ENCODE data around the gene B3GNT5.

The B3GNT5 gene

GRCh38 chr3:183291497-183292031 lies 38.5 kb downstream of the B3GNT5 start:
- TF ChIP-seq, protein P1, sequence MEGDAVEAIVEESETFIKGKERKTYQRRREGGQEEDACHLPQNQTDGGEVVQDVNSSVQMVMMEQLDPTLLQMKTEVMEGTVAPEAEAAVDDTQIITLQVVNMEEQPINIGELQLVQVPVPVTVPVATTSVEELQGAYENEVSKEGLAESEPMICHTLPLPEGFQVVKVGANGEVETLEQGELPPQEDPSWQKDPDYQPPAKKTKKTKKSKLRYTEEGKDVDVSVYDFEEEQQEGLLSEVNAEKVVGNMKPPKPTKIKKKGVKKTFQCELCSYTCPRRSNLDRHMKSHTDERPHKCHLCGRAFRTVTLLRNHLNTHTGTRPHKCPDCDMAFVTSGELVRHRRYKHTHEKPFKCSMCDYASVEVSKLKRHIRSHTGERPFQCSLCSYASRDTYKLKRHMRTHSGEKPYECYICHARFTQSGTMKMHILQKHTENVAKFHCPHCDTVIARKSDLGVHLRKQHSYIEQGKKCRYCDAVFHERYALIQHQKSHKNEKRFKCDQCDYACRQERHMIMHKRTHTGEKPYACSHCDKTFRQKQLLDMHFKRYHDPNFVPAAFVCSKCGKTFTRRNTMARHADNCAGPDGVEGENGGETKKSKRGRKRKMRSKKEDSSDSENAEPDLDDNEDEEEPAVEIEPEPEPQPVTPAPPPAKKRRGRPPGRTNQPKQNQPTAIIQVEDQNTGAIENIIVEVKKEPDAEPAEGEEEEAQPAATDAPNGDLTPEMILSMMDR (IDR thresholded peaks at IDR 0.05; ENCODE audit: extremely low read depth, insufficient read depth, missing control alignments), result no peak
- in situ Hi-C loops (cut with MboI; ENCODE audit: low pct_unique_long_range_greater_than_20kb, low sequenced_read_pairs, unreplicated experiment), result no loop called here
- DNase-seq (ENCODE audit: low spot score), result no peak

GRCh38 chr3:183293966-183294365 lies 40.9 kb downstream of the B3GNT5 start:
- TF ChIP-seq, protein P1 (IDR thresholded peaks at IDR 0.05; ENCODE audit: extremely low read depth, insufficient read depth, missing control alignments), result no peak
- no peak for DNase-seq (ENCODE audit: low spot score)
- in situ Hi-C loops (cut with MboI; ENCODE audit: low pct_unique_long_range_greater_than_20kb, low sequenced_read_pairs, unreplicated experiment), result no loop called here

DNA sequence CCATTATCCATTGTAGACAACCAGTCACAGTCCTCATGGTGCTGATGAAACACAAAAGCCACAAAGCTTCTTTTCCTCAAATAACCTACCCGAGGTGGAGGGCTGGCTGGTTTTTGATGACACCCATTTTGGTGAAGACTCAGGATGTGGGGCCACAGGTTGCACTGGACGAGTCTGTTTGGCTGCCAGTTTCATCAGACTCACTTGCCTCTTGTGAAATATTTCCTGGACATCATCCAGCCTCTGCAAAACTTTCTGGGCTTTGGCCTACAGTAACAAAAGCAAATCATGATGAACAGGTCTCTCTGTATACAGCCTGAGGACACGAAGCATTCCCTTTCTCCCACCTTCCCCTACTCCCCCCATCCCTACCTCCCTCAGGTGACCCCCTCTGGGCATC lies 42.2 kb downstream of the B3GNT5 start:
- DNase-seq (ENCODE audit: low spot score), result no peak
- in situ Hi-C loops (cut with MboI; ENCODE audit: low pct_unique_long_range_greater_than_20kb, low sequenced_read_pairs, unreplicated experiment), result no loop called here
- TF ChIP-seq, protein P1 (IDR thresholded peaks at IDR 0.05; ENCODE audit: extremely low read depth, insufficient read depth, missing control alignments), result no peak

DNA sequence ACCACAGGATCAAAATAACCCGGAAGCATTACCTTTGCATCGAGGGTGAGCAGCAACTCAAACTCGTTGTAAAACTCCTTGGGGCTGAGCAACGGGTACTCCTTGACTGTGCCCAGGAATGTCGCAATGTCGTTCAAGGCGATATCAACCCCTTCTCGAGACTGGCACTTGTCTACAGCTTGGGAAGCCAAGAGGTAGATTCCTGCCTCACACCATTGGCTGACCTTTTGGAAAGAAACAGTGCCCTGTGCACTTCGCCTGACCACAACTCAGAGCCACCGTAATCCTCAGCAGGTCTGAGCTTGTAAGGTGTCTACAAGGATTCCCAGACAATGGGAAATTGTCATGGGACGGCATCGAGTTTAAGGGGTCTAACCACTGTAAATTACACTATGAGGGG lies 43.9 kb downstream of the B3GNT5 start:
- TF ChIP-seq, protein P1 (IDR thresholded peaks at IDR 0.05; ENCODE audit: extremely low read depth, insufficient read depth, missing control alignments), result no peak
- in situ Hi-C loops (cut with MboI; ENCODE audit: low pct_unique_long_range_greater_than_20kb, low sequenced_read_pairs, unreplicated experiment), result no loop called here
- no peak for DNase-seq (ENCODE audit: low spot score)

GRCh38 chr3:183298701-183299153 lies 45.7 kb downstream of the B3GNT5 start:
- in situ Hi-C loops (cut with MboI; ENCODE audit: low pct_unique_long_range_greater_than_20kb, low sequenced_read_pairs, unreplicated experiment), result no loop called here
- no peak for DNase-seq (ENCODE audit: low spot score)
- TF ChIP-seq, protein P1 (IDR thresholded peaks at IDR 0.05; ENCODE audit: extremely low read depth, insufficient read depth, missing control alignments), result no peak

DNA sequence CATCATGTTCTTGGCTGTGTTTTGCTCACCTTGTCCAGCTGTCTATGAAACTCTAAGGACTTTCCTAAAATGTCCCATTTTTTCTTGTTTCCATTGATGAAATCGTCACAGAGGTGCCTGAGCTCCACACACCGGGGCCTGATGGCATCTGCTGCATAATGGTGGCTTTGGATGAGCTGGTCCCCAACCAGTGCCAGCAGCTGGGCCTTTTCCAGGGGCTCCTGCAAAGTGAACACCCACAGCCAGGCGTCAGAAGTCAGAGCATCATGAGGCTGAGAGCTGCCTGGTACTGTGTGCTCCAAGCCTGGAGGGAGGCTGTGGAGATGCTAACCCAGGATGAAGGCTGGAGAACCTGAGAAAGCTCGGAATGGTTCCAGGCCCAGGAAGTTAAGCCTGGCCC lies 46.9 kb downstream of the B3GNT5 start:
- TF ChIP-seq, protein P1 (IDR thresholded peaks at IDR 0.05; ENCODE audit: extremely low read depth, insufficient read depth, missing control alignments), result no peak
- DNase-seq (ENCODE audit: low spot score), result no peak
- in situ Hi-C loops (cut with MboI; ENCODE audit: low pct_unique_long_range_greater_than_20kb, low sequenced_read_pairs, unreplicated experiment), result no loop called here

Data from GM13977 (cell line).